Left renal cortex interstitium (tissue), 4 donors: ENCODE results near the gene PEX7. TPM values are rescaled to one million over a fixed set of nuclear protein-coding genes. Genes with fewer than 3 reads are reported as not detected.
"Not testable (repeated sequence)": the region's sequence is repeated elsewhere in the genome, so short reads cannot be mapped to it uniquely, and the experiment has no call there.

Source experiments
- DNase-seq, 4 donors: peaks; one replicate each; pipeline ENCODE4 v3.0.0-alpha.2; 2013; ENCODE audit warnings: low read depth in 4 of 4, low spot score in 2 of 4, missing footprints in 1 of 4
- polyA plus RNA-seq, 4 donors: library from polyadenylated mRNA; unstranded; fragments of 120-200 nt; gene quantifications; one replicate each; pipeline ENCODE4 v1.2.1, GENCODE V29; 2013; ENCODE audit not compliant: insufficient read length in 4 of 4

PEX7 gene, protein sequence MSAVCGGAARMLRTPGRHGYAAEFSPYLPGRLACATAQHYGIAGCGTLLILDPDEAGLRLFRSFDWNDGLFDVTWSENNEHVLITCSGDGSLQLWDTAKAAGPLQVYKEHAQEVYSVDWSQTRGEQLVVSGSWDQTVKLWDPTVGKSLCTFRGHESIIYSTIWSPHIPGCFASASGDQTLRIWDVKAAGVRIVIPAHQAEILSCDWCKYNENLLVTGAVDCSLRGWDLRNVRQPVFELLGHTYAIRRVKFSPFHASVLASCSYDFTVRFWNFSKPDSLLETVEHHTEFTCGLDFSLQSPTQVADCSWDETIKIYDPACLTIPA
- 10 to 100 TPM; 11.4 to 15.8 (median 13.8) TPM for polyA plus RNA-seq

DNA sequence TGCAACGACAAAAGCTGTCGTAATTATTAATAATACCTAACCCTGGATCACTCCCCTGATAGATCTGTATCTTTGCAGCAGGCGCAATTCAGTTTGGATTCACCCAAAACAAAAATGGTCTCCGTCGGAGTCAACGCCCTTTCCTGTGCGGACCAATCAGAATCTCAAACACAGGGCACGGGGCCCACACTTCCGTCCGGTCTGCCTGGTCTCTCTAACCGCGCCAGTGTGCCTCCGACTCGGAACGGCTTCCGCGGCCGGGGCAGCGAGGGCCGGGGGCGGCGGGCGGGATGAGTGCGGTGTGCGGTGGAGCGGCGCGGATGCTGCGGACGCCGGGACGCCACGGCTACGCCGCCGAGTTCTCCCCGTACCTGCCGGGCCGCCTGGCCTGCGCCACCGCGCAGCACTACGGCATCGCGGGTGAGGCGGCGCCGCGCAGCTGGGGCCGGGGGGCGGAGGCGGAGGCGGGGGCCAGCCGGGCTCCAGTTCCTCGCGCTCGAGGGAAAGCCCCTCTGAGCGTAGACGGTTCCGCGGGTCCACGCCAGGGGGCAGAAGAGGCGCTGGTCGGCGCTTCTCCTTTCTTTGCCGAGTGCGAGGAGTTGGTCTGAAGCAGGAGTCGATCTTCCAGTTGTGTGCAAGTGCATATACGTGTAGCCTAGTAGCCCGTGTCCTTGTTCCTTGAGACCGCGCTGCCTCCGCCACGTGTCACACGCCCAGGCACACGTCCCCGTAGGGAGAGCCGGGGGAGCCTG, at the start of gene PEX7:
PEX7 (plus strand) TSS at position 217 of the 752 bp plus-strand sequence; CDS start at position 291, 74 bp downstream.
- peak; percentile 76 to 92 (median 82) for DNase-seq

DNA sequence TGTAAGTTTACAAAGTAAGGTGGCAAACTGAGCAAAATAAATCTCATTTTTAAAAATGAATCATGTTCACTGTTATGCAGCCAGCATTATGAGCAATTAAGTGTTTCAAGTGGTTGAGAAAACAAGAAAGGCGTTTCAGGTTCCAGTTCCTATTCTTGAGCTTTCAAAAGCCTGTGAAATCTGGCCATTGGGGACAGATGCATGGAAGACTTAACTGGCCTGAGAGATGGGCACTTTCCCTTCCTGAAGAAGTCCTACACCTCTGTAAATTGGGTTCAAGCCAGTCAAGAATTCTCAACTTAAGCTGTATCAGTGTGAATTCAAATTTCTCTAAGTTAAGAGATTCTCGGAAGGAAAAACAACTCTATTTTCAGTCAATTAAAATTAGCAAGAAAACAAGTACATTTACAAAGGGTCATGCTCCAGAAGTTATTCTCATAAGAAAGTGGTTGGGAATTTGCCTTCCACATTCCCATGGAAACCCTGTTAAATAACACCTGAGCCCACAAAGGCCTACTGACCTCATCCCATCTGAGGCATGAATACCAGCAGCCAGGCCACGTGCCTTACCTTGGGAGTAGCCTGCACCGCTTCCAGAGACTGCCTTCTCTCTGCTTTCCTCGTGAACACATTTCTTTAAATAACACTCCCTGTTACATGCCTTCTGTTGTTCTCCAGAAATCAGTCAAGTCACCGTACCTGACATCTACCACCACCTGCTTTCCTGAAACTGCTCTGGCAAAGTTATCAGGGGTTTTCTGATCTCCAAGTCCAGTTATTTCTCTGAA, 49.5 kb upstream of the PEX7 start:
- no peak for DNase-seq

DNA sequence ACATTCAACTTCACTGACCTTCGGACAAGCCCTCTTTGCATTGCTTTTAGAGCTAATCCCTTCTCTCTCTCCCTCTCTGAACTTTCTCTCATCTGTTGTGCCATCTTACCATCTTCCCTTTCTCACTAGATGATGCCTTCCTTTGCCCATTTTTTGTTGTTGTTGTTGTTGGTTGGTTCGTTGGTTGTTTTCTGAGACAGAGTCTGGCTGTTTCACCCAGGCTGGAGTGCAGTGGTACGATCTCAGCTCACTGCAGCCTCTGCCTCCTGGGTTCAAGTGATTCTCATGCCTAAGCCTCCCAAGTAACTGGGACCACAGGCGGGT, 49.0 kb upstream of the PEX7 start:
- no peak for DNase-seq

DNA sequence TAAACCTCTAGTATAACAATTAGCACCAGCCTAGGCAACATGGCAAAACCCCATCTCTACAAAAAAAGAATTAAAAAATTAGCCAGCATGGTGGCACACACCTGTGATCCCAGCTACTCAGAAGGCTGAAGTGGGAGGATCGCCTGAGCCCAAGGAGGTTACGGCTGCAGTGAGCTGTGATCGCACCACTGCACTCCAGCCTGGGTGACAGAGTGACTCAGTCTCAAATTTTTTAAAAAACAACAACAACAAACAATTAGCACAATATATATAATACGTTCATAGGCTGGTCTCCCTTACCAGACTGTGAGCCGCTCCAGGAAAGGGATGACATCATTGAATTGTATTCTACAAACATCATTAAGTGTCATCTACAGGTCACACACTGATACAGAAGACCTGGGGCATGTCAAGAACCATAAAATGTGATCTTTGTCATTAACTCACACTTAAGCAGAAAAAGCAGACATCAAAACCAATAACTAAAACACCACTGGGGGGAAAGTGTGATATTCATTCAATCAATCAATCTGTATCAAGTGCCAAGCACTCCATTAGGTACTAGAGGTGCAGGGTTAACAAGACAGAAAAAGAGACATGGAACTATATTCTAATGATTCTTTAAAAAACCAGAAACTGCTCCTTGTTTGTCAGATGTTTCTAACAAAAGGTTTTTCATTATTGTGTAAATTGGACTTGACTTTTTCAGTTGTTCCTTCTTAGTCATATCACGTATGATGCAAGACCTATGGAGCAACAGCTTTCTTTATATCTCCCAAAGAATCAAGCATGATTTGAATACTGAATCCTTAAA, 48.0 kb upstream of the PEX7 start:
- no peak for DNase-seq

DNA sequence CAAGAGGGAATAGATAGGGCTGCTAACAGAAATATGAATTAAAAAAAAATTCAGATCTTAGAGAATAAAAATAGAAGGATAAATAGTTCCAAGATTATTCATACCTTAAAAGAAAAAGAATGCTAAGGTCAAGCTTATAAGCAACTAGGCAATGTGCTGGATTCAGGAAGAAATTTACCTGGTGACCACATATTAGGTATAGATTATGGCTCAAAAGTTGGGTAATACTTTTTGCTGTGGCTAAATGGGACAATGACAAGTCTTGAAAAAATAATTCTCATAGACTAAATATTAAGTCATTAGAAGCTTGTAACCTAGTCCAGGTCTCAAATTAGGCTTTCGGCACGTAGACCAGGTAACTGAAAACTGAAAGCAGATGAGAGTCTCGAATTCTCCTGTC, 47.3 kb upstream of the PEX7 start:
- no peak for DNase-seq

DNA sequence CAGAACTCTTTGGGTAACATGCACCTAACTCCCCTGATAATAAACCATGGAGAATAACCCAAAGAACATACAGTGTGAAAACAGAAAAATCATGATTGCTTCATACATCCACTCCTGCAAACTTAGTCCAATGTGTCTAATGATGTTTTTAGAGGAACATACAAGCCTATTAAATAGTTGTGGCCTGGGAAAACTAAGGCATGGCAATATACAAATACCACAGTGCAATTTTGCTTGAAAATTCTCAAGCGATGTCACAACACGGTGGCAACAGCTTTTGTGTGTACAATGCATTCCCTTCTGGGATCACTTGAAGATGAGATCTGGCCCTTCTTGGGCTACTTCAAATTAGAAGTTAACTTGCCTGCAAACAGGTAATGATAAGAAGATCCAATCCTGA, 46.8 kb upstream of the PEX7 start:
- no peak for DNase-seq

DNA sequence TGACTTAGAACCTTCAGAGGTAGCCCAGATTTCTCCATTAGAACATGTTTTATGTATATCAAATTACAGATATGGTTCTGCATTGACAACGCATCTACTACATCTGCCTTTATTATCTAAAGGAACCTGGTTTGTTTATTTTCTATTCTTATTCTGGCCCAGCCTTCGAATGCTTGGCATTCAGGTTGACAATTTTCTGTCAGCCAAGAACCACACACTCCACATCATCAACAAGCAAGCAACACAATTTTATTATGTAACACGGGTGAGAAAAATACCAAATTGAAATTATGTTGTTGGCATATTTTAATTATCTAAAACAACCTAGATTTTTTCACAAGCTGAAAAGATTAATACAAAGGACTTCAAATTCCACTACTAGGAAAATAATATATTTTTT, 44.7 kb upstream of the PEX7 start:
- DNase-seq, result no peak

DNA sequence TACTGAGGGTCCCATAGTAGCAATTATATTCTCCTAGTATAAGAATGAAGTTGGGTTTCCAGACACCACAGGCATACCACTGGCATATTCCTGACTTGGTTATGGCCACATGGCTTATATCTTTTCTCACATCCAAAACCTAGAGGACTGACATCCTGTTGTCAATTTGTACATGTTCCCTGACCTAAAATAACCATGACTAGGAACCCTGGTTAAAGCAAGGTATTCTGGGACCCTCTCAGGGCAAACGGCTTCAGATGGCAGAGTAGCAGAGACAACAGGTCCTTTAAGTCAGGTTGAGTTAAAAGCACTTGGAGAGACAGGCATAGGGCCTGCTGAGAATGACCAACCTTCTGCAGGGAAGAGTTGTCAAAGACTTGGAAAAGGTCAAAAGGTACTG, 42.7 kb upstream of the PEX7 start:
- DNase-seq, result no peak

DNA sequence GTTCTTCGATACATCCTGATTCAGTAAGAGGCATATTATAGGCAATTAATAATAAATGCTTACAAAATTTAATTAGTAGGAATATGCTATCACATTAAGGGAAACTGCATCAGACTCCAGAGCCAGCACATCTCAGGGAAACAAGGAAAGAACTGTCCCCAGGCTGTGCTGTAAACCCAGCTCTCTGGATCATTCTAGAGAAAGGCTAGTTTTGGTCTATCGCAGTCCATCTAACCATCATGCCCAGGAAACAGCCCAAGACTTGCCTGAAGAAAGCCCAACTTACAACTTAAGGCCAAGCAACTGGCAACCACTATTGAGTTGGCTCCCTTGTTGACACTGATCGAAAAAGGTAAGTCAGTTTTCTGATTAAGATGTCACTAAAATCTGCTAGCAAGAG, 41.4 kb upstream of the PEX7 start:
- DNase-seq, result no peak

DNA sequence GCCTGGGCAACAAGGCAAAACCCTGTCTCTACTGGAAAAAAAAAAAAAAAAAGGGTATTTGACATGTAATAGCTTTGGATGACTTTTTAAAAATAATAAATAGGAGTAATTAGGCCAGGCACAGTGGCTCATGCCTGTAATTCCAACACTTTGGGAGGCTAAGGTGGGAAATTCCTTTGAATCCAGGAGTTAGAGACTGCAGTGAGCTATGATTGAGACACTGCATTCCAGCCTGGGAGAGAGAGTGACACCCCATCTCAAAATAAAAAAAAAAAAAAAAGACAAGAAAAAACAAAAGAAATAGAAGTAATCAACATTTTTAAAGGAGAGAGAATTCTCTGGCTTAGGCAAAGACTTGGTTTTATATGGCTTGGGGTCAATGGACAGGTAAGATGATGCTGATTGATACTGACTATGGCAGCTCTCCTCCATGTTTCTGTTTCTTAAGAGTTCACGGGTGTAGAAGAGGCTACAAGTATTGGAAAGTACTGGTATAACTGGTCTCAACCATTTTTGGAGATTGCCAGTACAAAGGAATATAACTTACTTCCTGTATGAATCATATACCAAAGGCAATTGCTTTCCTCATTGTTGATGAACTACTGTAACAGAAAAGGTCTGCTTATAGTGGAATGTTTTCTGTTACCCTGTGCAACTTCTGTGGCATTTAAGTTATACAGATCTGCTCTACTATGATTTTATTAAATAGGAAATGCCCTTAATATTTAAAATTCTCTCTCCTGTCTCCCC, 40.2 kb upstream of the PEX7 start:
- DNase-seq, result no peak

DNA sequence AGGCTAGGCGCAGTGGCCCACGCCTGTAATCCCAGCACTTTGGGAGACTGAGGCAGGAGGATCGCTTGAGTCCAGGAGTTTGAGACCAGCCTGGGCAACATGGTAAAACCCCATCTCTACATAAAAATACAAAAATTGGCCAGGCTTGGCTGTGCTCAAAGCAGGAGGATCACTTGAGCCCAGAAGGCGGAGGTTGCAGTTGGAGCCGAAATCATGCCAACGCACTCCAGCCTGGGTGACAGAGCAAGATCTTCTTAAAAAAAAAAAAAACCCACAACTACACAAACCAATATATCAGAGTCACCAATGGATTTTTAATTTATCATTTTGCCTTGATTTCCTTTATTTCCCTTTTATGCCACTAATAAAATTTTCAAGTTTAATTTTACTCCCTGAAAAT, 39.4 kb upstream of the PEX7 start:
- DNase-seq, result no peak

DNA sequence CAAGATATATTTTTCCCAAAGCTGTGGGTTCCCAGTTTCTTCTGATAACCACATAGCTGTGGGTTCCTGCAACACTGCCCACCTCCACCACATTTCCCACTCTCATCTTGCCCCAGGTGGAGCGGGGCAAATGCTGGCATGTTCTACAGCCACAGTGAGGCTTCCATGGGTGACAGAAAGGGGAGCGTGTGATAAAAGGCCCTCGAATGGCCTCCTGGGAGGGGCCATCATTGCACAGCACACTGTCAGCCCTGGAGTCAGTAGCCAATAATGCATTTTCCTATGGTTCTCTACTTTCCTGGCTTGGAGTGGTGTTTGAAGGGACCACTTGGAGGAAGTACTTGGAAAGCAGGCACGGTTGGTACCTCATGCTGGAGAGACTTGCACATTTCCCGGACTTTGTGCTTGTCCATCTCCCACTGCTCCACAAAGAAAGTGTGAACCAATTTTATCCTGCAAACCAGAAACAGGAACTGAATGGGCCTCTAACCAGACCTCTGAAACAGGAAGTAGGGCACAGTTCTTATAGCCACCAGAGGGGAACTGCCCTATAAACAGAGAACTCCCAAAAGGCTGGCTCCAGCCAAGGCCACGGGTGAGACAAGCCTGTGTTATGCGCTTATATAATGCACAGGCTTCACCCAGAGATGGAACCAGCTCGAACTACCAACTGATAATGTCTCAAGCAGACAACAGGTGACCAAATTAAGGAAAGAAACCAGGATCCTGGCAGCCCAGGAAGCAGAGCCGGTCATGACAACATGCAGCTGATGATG, 38.7 kb upstream of the PEX7 start:
- no peak for DNase-seq

DNA sequence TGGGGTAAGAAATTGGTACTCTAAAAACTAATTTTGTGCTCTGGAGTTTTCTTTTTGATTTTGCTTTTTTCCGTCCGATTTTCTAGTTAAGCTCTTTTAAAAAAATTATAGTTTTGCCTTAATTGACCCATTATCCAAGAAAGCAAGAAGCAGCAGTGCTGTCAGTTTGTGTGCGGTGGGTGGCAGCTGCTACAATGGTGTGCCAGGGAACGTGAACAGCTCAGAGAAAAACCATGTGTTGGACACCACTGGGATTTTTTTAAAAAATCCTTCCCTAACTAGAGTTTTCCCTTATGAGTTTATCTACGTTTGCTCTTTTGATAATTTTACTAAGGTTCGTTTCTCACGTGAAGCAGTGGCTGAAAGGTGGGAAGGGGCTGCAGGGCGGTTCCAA, 38.1 kb upstream of the PEX7 start:
- no peak for DNase-seq

DNA sequence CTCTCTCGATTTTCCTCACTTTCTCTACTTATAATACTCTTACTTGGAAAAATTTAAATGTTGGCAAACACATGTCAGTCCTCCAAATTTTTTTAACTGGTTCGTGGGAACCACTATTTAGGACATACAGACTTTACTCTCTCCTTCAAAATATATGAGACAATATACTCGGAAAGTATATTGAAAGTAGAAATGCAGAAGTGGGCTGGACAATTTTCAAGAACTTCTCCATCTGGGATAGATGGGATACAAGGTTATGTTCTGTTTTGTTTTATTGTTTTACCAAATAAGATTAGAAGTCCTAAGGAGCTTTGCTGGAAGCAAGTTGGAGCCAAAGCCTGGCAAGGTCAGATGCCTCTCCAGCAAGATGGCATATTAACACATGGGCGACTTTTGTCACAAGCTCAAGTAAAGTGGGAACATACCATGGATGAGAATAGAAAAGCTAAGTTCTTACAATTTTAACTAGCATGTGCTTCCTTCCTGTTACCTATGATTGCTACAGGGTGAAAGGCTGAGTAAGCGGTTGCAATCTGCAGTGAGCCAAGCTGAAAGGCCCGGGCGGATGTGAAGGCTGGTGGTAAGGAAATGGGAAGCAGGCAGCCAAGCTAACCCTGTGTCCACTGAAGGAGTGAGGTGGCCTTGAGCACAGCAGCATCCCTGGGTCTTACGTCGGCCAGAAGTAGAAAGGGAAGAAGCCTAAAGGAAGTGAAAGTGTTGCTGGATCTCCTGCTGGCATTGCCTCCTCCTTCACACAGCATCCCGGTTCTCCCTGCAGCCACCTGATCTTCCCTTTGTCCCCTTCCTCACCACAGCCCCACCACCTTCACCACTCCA, 37.3 kb upstream of the PEX7 start:
- DNase-seq, result no peak

DNA sequence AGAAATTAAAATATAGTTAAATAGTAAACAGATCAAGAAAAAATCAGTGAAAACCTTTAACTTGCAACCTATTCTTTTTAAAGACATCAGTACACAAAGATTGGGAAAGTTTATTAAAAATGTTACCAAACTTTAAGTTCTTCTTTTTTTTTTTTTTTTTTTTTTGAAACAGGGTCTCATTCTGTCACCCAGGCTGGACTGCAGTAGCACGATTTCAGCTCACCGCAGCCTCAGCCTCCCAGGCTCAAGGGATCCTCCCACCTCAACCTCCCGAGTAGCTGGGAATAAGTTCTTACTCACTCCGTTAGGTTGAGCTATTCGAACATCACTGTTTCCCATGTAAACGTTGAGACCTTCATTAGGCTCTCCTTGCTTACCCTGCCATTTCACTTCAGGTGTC, 35.7 kb upstream of the PEX7 start:
- no peak for DNase-seq

DNA sequence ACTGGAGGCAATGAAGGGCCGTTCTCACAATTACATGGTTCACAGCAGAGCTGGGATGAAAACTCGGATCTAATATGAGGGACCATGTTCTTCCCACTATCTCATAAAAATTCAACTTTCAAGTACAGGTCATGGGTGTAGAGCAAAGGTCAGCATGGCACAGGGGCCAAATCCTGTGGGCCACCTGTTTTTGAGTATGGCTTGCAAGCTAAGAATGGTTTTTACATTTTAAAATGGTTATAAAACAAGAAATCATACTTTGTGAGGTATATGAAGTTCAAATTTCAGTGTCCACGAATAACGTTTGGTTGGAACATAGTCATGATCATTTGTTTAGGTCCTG, 34.7 kb upstream of the PEX7 start:
- no peak for DNase-seq

DNA sequence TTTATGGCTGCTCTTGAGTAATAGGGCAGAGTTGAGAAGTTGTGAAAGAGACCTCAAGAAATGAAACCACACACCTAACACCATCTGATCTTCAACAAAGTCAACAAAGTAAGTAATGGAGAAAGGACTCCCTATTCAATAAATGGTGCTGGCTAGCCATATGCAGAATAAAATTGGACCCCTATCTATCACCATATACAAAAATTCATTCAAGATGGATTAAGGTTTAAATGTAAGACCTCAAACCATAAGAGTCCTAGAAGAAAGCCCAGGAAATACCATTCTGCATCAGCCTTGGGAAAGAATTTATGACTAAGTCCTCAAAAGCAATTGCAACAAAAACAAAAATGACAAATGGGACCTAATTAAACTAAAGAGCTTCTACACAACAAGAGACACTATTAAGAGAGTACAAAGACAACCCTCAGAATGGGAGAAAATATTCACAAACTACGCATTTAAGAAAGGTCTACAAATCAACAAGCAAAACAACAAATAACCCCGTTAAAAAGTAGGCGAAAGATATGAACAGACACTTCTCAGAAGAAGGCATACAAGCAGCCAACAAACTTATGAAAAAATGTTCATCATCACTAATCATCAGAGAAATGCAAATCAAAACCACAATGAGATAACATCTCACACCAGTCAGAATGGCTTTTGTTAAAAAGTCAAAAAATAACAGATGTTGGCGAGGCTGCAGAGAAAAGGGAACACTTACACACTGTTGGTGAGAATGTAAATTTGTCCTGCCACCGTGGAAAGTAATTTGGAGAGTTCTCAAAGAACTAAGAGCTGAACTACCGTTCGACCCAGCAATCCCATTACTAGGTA, 34.1 kb upstream of the PEX7 start:
- DNase-seq, result no peak

DNA sequence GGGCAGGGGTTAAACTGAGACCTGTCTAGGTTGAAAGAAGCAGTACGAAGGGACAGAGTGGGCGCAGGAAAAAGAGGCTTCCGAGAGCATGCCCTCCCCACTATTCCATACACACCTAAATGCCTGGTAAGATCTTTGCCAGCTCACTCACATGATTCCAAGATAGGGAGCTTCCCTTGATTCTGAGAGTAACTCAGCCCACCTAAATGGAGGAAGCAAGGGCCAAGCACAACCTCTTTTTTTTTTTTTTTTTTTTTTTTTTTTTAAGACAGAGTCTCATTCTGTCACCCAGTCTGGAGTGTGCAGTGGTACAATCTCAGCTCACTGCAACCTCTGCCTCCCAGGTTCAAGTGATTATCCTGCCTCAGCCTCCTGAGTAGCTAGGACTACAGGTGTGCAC, 33.0 kb upstream of the PEX7 start:
- DNase-seq, result not testable (repeated sequence)
